ENCODE results near the gene CPNE1. TPM values are rescaled to one million over a fixed set of nuclear protein-coding genes. Genes with fewer than 3 reads are reported as not detected.

Gene CPNE1
- total RNA-seq, 1 experiment from 2014 or later, result 333 TPM

DNA sequence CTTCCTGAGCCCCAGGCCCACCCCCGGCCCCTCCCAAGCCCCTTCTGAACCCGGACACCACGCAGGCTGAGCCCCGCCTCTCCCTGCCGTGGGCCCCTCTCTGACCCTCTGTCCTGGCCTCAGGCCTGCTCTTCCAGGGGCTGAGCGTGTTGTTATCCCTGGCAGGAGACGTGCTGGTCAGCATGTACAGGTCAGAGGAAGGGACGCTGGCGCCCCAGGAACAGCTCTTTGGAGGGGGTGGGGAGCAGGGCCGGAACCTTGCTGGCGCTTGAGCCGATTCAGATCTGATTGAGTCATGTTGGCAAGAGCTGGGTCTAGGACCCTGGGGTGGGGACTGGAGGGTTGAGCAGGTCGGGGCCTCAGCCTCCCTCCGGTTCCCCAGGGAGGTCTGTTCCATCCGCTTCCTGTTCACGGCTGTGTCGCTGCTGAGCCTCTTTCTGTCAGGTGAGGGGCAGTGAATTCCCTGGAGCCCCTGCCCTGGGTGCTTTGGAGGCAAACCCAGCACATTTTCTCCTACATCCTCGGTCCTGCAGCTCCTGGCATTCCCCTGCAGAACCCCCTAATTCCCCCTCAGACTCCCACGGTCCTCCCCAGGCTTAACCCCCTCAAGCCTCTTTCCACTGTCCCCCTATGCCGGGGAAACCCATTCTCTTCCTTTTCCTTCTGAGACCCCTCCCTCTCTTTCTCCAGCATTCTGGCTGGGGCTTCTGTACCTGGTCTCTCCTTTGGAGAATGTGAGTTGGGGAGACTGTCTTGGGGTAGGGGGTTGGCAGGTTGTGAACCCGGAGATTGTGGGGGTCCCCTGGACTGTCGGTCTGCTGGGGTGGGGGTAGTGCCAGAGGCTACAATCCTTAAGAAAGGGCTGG is 47.1 kb downstream of the CPNE1 start:
- ChIA-PET RAD21 (ENCODE audit: low non-redundant PET in 1 of 2, low total read pairs in 2 of 2, uncharacterized antibody in 2 of 2, unreplicated experiment in 2 of 2) (interaction anchor here in 1 of 2 experiments (1.1 kb wide), 1 partner anchor 375 kb away, joined by 6 read pairs; no protein-coding TSS in a partner anchor), CTCF (no interaction called here), POLR2A (interaction anchor here (0.7 to 1.5 kb wide), 2 partner anchors 16 to 125 kb away, joined by 5 to 6 read pairs; partner anchors contain the start of gene RBM39)
- Histone ChIP-seq H3K36me3 (ENCODE audit: control insufficient read depth in 1 of 2, insufficient read depth in 2 of 2, low read length in 2 of 2) (no peaks in the 10 kb centered on the region), H3K4me3 (replicated peaks in 1 of 2; ENCODE audit: low read depth in 1 of 2, low read length in 2 of 2) (peak overlapping the region; percentile 63 to 70), H2AFZ (ENCODE audit: low read depth, low read length, poor library complexity, severe bottlenecking) (no peak overlapping the region), H3K79me2 (ENCODE audit: insufficient read depth, low read length) (0 out of 2 replicates have a peak, but pooled peaks cover 5% of the 10 kb centered on the region), H3K4me1 (ENCODE audit: control insufficient read depth in 1 of 2, insufficient read depth in 2 of 2, low read length in 2 of 2) (peaks cover 19 to 42% of the 10 kb centered on the region in 2 experiments), H3K27ac (ENCODE audit: low read depth, low read length) (peak overlapping the region; percentile 79), H3K9me3 (ENCODE audit: control insufficient read depth in 1 of 2, insufficient read depth in 1 of 2, low read depth in 1 of 2, low read length in 2 of 2) (no peaks in the 10 kb centered on the region), H4K20me1 (ENCODE audit: insufficient read depth) (no peaks in the 10 kb centered on the region), H3K9ac (ENCODE audit: low read length) (peak overlapping the region; percentile 72), H3K9me2 (ENCODE audit: insufficient read depth) (no peaks in the 10 kb centered on the region), H3K4me2 (ENCODE audit: low read length) (peak overlapping the region; percentile 98), H3K27me3 (ENCODE audit: insufficient read depth, low read length) (no peaks in the 10 kb centered on the region)
- ATAC-seq, result no peak
- intact Hi-C loops (cut with micrococcal nuclease), result loop anchor here (2.0 to 5.0 kb wide), 2 partner anchors 45 to 75 kb away; partner anchors contain the start of gene ERGIC3
- TF ChIP-seq, protein P1, sequence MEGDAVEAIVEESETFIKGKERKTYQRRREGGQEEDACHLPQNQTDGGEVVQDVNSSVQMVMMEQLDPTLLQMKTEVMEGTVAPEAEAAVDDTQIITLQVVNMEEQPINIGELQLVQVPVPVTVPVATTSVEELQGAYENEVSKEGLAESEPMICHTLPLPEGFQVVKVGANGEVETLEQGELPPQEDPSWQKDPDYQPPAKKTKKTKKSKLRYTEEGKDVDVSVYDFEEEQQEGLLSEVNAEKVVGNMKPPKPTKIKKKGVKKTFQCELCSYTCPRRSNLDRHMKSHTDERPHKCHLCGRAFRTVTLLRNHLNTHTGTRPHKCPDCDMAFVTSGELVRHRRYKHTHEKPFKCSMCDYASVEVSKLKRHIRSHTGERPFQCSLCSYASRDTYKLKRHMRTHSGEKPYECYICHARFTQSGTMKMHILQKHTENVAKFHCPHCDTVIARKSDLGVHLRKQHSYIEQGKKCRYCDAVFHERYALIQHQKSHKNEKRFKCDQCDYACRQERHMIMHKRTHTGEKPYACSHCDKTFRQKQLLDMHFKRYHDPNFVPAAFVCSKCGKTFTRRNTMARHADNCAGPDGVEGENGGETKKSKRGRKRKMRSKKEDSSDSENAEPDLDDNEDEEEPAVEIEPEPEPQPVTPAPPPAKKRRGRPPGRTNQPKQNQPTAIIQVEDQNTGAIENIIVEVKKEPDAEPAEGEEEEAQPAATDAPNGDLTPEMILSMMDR (IDR thresholded peaks at IDR 0.05 in 2 of 3, conservative IDR thresholded peaks at IDR 0.05 in 1 of 3; ENCODE audit: borderline replicate concordance in 1 of 3, insufficient read depth in 1 of 3, low read depth in 2 of 3, low read length in 2 of 3), result peak in 2 of 3 experiments; percentile 47 to 52; a peak in 4 of 6 replicates
- no peak for TF ChIP-seq SP1 (IDR thresholded peaks at IDR 0.05; ENCODE audit: low read depth)
- no TSS peak for BruUV-seq (replicated peaks)
- DNase-seq (ENCODE audit: low read depth, low spot score), result no peak

Measured in HCT116 (cell line).